Peyer's patch (tissue), 4 donors: ENCODE data around the gene PDE4D.

Source experiments
- CTCF ChIP-seq, 6 experiments: fragments of 450-650 bp in 4 of 6; fragments of 200-600 bp in 2 of 6; sonication (generic) in 1 of 6; IDR thresholded peaks; one replicate each; pipeline ENCODE4 v1.5.1; 2017 to 2019; ENCODE audit warnings: antibody characterized with exemption in 6 of 6, mild to moderate bottlenecking in 3 of 6, moderate library complexity in 1 of 6
- POLR2A ChIP-seq, 2 donors: fragments of 450-650 bp; IDR thresholded peaks; one replicate each; pipeline ENCODE4 v1.5.1; 2017; ENCODE audit warnings: antibody characterized with exemption in 2 of 2, mild to moderate bottlenecking in 2 of 2, moderate library complexity in 2 of 2

GRCh38 chr5:59241552-59241951 lies 652.0 kb downstream of the PDE4D start:
- TF ChIP-seq CTCF (IDR thresholded peaks at IDR 0.05) (no peak), POLR2A (IDR thresholded peaks at IDR 0.05) (no peak)
